ENCODE data around the gene NFIA.

Gene NFIA

GRCh38 chr1:61082311-61083012 lies at the start of gene NFIA:
NFIA (plus strand) TSS chr1:61082561.
- FAIRE-seq, result no peak
- peak; percentile 49 for DNase-seq (ENCODE audit: low spot score)

- DNase-seq (ENCODE audit: low spot score) (no peak), FAIRE-seq (no peak)
Observed at GRCh38 chr1:61035880-61036279, 46.5 kb upstream of the NFIA start.

GRCh38 chr1:61042466-61043009 lies 39.8 kb upstream of the NFIA start:
- no peak for FAIRE-seq
- no peak for DNase-seq (ENCODE audit: low spot score)

- DNase-seq (ENCODE audit: low spot score), result no peak
- FAIRE-seq, result no peak
Observed at GRCh38 chr1:61043010-61043820, 39.1 kb upstream of the NFIA start.

GRCh38 chr1:61046434-61046833 lies 35.9 kb upstream of the NFIA start:
- DNase-seq (ENCODE audit: low spot score), result no peak
- FAIRE-seq, result no peak

- FAIRE-seq, result no peak
- no peak for DNase-seq (ENCODE audit: low spot score)
Observed at GRCh38 chr1:61047061-61047460, 35.3 kb upstream of the NFIA start.

- peak; percentile 54 for DNase-seq (ENCODE audit: low spot score)
- no peak for FAIRE-seq
Observed at GRCh38 chr1:61049850-61050540, 32.4 kb upstream of the NFIA start.

GRCh38 chr1:61050541-61051442 lies 31.6 kb upstream of the NFIA start:
- DNase-seq (ENCODE audit: low spot score), result no peak
- FAIRE-seq, result no peak

GRCh38 chr1:61051443-61051718 lies 31.0 kb upstream of the NFIA start:
- DNase-seq (ENCODE audit: low spot score), result no peak
- FAIRE-seq, result no peak

- DNase-seq (ENCODE audit: low spot score) (no peak), FAIRE-seq (no peak)
Observed at GRCh38 chr1:61051719-61052394, 30.5 kb upstream of the NFIA start.

- DNase-seq (ENCODE audit: low spot score) (no peak), FAIRE-seq (no peak)
Observed at GRCh38 chr1:61052395-61053225, 29.8 kb upstream of the NFIA start.

GRCh38 chr1:61053226-61053711 lies 29.1 kb upstream of the NFIA start:
- FAIRE-seq (no peak), DNase-seq (ENCODE audit: low spot score) (no peak)

GRCh38 chr1:61053712-61054600 lies 28.4 kb upstream of the NFIA start:
- no peak for DNase-seq (ENCODE audit: low spot score)
- FAIRE-seq, result no peak

GRCh38 chr1:61054601-61054993 lies 27.8 kb upstream of the NFIA start:
- no peak for FAIRE-seq
- no peak for DNase-seq (ENCODE audit: low spot score)

GRCh38 chr1:61055110-61055614 lies 27.2 kb upstream of the NFIA start:
- DNase-seq (ENCODE audit: low spot score) (no peak), FAIRE-seq (no peak)

GRCh38 chr1:61056196-61056572 lies 26.2 kb upstream of the NFIA start:
- no peak for FAIRE-seq
- no peak for DNase-seq (ENCODE audit: low spot score)

GRCh38 chr1:61056573-61057439 lies 25.6 kb upstream of the NFIA start:
- no peak for FAIRE-seq
- no peak for DNase-seq (ENCODE audit: low spot score)
